ENCODE data around the gene CEP112.

CEP112 gene

GRCh38 chr17:65893692-65894279, 298.1 kb downstream of the CEP112 start:
- DNase-seq (ENCODE audit: low read depth in 2 of 2, low spot score in 1 of 2) = no peak

DNA sequence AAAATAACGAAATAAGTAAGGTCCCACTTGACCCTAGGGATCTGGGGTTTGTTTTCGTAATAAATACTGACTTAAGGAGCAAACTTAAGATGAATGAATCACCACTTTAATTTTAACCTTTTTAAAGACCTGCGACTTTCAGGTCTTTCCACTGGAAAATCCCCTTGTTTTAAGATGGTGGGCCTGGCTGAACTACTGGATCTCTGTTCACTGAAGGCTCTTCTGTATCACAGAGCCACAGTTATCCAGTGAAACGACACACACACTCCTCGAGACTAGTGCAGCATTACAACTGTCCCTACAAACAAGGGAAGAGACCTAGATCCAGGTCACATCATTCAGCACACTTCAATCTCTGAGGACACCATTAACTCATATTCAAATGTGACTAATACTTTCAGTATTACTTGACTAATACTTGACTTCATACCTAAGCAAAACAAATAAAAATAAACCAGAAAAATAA, 299.0 kb downstream of the CEP112 start:
- no peak for DNase-seq (ENCODE audit: low read depth in 2 of 2, low spot score in 1 of 2)

GRCh38 chr17:65891231-65891735, 300.6 kb downstream of the CEP112 start:
- DNase-seq (ENCODE audit: low read depth in 2 of 2, low spot score in 1 of 2) = no peak

DNA sequence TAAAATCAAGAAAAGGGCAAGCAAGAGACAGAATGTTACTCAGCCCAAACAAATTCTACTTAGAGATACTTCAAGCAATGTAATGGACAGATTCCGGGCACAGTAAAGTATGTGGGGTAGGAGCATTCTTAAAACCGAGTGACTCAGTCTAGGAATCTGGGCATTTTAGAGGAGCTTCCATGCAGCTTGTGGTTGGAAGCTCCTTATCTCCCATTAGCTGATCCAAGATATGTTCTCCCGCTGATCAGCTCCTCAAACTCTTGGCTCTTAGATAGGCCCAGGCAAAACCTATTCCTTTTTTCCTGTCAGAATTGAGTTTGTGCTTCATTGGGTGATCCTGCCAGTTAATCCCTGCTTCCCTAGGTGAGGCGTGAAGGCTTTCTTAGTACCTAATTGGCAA, 303.3 kb downstream of the CEP112 start:
- DNase-seq (ENCODE audit: low read depth in 2 of 2, low spot score in 1 of 2) = no peak

- no peak for DNase-seq (ENCODE audit: low read depth in 2 of 2, low spot score in 1 of 2)
Measured at GRCh38 chr17:65886315-65887245, 305.4 kb downstream of the CEP112 start.

- no peak for DNase-seq (ENCODE audit: low read depth in 2 of 2, low spot score in 1 of 2)
Measured at GRCh38 chr17:65885541-65886312, 306.2 kb downstream of the CEP112 start.

DNA sequence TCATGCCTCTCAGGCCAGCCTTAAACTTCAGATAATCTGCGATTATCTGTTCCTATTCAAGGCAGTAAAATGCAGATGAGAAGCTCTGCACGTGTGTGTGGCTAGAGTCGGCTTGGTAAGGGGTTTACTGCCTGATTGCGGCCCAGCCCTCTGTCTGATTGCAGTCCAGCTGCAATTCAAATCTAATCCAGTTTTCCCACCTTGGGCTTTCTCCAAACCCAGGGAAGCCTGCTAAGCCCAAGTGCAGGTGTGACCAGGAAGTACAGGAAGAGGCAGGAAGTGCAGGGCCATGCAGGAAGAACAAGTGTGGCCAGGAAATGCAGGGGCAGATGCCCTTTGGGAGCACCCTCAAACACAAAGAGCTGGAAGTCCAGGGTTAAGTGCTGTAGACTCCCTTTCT, 314.9 kb downstream of the CEP112 start:
- no peak for DNase-seq (ENCODE audit: low read depth in 2 of 2, low spot score in 1 of 2)

GRCh38 chr17:65868881-65869280, 323.1 kb downstream of the CEP112 start:
- DNase-seq (ENCODE audit: low read depth in 2 of 2, low spot score in 1 of 2) = no peak

DNA sequence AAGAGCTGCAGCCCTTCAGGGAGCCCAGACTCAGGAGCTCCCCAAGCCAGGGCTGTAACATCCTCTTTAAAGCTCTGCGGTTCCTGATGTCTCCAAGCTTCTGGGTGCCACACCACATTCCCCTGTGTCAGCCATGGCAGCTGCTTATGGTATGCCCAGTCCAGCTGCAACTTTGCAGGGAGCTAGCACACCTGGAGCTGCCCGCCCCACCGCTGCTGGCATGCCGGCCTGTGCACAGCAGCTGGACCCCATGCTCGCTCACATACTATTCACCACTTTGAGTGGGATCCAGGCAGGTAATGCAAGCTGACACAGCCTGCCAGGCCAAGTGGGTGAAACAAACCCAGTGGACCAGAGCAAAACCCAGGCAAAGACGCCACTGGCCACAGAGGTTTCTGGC, 324.9 kb downstream of the CEP112 start:
- DNase-seq (ENCODE audit: low read depth in 2 of 2, low spot score in 1 of 2) = no peak

DNA sequence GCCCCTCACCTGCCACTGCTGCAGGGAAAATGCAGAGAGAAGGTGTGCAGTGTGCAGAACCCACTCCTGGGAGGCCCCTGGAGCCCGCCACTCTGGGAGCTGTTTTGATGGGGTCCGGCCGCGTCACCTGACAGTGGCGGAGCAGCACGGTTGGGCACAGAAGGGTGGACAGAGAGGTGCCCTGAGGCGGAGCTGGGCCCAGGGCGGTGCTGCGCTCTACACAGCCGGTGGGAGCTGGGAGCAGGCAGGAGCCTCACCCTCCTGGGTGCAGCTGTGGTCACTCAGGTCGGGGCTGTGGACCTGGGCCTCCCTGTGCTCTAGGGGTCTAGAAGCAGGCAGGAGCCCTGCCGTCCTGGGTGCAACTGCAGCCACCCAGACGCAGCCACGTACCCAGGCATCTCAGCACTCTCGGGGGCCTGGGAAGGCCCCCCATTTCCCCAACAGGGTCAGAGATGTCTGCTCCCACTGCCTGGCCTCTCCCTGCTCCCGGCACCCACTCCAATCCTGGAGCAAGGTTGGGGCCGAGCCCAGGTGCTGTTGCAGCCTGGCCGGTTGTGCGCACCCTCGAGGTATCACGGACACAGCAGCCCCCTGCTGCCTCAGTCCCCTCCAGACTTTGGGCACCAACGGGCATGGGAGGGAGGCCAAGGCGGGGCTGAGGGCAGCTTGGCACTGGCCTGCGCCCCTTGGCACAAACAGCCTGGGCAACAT, 326.1 kb downstream of the CEP112 start:
- DNase-seq (ENCODE audit: low read depth in 2 of 2, low spot score in 1 of 2) = no peak

- DNase-seq (ENCODE audit: low read depth in 2 of 2, low spot score in 1 of 2) = no peak
Measured at GRCh38 chr17:65864394-65864793, 327.5 kb downstream of the CEP112 start.

DNA sequence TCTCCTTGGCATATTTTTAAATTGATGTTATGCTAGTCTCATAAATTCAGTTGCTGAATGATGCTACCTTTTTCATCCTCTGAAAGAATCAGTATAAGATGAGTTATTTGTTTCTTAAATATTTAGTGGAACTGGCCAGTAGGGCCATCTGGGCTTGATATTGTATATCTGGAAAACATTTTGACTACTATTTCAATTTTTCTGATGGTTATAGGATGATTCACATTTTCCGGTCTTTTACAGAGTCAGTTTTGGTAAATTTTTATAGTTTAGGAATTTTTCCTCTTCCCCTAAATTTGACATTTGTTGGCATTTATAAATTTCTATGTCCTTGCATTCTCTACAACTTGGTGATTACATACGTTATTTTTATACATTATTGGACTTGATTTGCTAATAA, 334.2 kb downstream of the CEP112 start:
- DNase-seq (ENCODE audit: low read depth in 2 of 2, low spot score in 1 of 2) = no peak

GRCh38 chr17:65856865-65857264, 335.1 kb downstream of the CEP112 start:
- DNase-seq (ENCODE audit: low read depth in 2 of 2, low spot score in 1 of 2) = no peak

DNA sequence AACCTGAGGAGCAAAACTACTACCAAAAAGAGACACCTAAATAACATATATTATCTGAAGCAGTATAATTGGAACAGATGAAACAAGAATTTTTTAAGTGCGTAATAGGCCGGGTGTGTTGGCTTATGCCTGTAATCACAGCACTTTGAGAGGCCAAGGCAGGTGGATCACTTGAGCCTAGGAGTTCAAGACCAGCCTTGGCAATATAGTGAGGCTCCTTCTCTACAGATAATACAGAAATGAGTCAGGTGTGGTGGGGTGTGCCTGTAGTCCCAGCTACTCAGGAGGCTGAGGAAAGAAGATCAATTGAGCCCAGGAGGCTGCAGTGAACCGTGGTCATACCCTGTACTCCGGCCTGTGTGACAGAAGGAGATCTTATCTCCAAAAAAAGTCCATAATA, 336.3 kb downstream of the CEP112 start:
- no peak for DNase-seq (ENCODE audit: low read depth in 2 of 2, low spot score in 1 of 2)

DNA sequence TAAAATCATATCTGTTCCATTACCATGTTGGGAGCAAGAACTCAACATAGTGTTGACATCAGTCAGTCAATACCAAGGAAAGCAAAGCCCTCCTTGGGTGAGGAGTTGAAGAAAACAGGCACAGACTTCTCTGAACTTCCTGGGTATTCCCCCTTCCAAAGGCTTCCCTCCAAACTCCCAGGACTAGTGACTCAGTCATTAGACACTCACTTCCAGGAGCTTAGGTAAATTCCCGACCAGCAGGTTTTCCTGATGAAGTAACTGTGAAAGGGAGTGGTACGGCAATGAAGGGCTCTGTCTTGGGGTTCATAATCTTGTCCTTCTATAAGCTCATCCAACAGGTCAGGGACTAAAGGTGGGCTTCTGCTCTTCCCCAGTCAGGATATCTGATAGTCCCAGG, 336.7 kb downstream of the CEP112 start:
- no peak for DNase-seq (ENCODE audit: low read depth in 2 of 2, low spot score in 1 of 2)

- no peak for DNase-seq (ENCODE audit: low read depth in 2 of 2, low spot score in 1 of 2)
Measured at GRCh38 chr17:65853816-65854215, 338.1 kb downstream of the CEP112 start.

- DNase-seq (ENCODE audit: low read depth in 2 of 2, low spot score in 1 of 2) = no peak
Measured at GRCh38 chr17:65852911-65853310, 339.0 kb downstream of the CEP112 start.

DNA sequence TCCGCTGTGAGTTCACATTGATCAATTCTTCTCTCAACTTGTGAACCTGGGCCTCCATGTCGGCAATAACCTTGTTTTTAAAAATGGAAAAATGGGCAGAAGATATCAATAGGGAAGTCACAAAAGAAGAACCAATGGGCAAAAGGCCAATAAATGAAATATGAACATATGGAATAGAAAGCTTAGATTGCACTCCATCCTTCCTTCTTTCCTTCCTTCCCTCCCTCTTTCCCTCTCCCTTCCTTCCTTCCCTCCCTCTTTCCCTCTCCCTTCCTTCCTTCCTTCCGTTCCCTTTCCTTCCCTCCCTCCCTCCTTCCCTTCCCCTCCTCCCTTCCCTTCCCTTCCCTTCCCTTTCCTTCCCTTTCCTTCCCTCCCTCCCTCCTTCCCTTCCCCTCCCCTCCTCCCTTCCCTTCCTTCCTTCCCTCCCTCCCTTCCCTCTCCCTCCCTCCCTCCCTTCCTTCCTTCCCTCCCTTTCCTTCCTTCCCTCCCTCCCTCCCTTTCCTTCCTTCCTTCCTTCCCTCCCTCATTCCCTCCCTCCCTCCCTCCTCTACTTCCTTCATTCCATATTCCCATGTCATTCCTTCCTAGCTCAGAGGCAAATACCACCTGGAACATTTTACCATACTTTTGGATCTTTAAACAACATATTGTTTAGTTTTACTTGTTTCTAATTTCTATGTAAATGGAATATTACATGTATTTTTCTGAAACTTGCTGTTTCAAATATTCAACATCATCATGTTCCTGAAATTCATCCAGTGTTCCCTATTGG, 339.8 kb downstream of the CEP112 start:
- DNase-seq (ENCODE audit: low read depth in 2 of 2, low spot score in 1 of 2) = no peak

DNA sequence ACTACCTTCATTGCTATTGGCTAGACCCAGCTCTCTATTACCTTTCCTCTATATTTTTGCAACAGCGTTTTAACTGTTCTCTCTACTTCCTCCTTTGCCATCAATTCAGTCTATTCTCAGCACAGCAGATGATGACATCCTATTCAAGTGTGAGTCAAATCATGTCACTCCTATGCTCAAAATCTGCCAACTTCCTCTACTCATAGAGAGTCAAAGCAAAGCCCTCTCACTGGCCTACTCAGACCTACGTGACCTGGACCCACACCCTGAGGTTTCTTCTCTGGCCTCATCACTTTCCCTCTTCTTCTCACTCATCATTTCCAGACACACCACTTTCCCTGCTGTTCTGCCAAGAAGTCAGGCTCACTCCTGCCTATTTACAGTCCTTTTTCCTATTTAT, 341.4 kb downstream of the CEP112 start:
- DNase-seq (ENCODE audit: low read depth in 2 of 2, low spot score in 1 of 2) = no peak

DNA sequence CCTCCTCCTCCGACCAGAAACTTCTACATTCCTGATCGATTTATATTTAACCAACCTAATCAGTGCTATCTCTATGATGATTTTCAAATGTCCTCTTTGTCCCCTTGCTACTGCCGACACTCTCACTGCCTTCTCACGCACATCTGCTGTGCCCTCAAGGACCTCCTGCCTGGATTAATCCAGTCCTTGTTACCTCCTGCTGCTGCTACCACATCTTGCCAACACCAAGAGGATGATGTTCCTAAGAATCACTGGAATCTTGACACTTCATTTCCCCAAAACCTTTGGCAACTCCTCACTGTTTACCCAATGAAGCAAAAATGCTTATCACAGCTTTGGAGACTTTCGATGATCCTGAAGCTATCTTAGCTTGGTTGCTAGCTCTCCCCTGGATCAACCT, 343.2 kb downstream of the CEP112 start:
- no peak for DNase-seq (ENCODE audit: low read depth in 2 of 2, low spot score in 1 of 2)
